HG03575 (cell line): Measurements from ENCODE around the gene DDX3X.
"Not testable (repeated sequence)": the region's sequence is repeated elsewhere in the genome, so short reads cannot be mapped to it uniquely, and the experiment has no call there.

Experiments used
- ATAC-seq: cut with Tn5 transposase; IDR thresholded peaks from one replicate; pipeline ENCODE4 v1.9.1; 2021; ENCODE audit not compliant: unreplicated experiment, insufficient number of reproducible peaks, low FRiP score; ENCODE audit errors: extremely low read depth

Gene DDX3X

GRCh38 chrX:41350976-41351569 is 17.1 kb downstream of the DDX3X start:
- no peak for ATAC-seq

- ATAC-seq = no peak
These were observed 18.0 kb downstream of the DDX3X start for GRCh38 chrX:41351923-41352322.

- no peak for ATAC-seq
These were observed 18.4 kb downstream of the DDX3X start for GRCh38 chrX:41352329-41352838.

- no peak for ATAC-seq
These were observed 20.0 kb downstream of the DDX3X start for GRCh38 chrX:41353985-41354384.

DNA sequence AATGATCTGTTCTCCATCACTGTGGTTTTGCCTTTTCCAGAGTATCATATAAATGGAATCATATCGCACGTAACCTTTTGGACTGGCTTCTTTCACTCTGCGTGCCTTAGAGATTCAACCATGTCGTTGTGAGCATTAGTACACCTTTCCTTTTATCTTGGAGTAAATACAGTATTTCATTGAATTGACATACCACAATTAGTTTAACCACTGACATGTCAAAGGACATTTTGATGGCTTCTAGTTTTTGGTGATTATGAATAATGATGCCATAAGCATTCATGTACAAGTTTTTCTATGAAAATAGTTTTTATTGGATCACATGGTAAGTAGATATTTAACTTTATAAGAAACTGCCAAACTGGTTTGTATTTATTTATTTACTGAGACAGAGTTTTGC is 35.2 kb downstream of the DDX3X start:
- no peak for ATAC-seq

GRCh38 chrX:41371575-41371974 is 37.6 kb downstream of the DDX3X start:
- not testable (repeated sequence) for ATAC-seq

GRCh38 chrX:41373989-41374606 is 40.1 kb downstream of the DDX3X start:
- no peak for ATAC-seq

GRCh38 chrX:41377624-41378023 is 43.7 kb downstream of the DDX3X start:
- ATAC-seq = no peak

DNA sequence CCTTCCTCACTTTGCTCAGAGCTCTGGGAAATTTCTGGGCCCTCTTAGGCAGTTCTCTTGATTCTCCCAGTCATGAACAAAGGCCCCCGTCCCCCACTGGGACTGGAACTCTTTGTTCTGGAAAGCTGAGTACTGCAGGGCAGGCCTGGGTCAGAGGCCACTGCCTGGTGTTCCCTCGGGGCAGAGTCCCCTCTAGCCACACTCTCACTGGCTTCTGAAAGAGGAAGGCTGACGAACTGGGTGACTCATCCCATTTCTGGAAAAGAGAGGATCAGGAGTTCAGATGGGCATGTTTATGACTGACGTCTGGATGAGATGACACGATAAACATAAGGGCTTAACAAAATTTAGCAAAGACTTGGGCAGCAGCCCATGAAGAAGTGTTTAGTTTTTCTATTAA is 47.7 kb downstream of the DDX3X start:
- ATAC-seq = no peak

- ATAC-seq = no peak
These were observed 49.0 kb downstream of the DDX3X start for GRCh38 chrX:41382714-41383645.

GRCh38 chrX:41384051-41384705 is 50.2 kb downstream of the DDX3X start:
- ATAC-seq = no peak

- no peak for ATAC-seq
These were observed 52.4 kb downstream of the DDX3X start for GRCh38 chrX:41386222-41386990.

DNA sequence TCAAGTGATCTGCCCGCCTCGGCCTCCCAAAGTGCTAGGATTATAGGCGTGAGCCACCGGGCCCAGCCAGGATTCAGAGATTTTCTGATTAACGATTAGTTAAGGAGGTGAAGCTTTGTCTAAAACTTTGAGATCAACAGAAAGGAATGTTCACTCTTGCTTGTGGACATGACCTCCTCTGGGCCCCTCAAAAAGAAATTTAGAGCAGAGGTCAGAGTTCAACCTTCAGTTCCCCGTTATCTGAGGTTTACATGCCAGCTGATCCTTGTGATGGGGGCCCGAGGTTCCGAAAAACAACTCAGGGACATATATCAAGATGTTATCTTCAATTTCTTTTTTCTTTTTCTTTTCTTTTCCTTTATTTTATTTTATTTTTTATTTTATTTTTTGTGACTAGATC is 54.6 kb downstream of the DDX3X start:
- ATAC-seq = no peak

- no peak for ATAC-seq
These were observed 55.4 kb downstream of the DDX3X start for GRCh38 chrX:41389311-41389888.

- not testable (repeated sequence) for ATAC-seq
These were observed 56.6 kb downstream of the DDX3X start for GRCh38 chrX:41390576-41390975.

DNA sequence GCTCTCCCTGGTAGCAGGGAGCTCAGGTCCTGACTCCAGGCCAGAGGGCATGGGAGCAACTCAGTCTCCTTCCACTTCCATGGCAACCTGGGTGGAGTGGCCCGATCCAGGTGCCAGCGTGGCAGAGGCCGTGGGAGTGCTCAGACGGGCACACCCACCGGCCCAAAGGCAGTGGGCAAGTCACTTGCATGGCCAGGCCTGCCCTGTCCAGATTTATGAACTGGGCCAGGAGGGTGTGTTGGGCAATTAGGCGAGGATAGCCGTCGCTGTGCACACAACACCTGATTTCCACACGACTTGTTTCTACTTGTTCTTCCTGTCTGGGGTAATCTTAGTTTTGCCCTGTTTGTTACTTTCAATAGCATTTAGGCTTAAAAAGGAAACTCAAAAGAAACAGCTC is 57.6 kb downstream of the DDX3X start:
- ATAC-seq = no peak

DNA sequence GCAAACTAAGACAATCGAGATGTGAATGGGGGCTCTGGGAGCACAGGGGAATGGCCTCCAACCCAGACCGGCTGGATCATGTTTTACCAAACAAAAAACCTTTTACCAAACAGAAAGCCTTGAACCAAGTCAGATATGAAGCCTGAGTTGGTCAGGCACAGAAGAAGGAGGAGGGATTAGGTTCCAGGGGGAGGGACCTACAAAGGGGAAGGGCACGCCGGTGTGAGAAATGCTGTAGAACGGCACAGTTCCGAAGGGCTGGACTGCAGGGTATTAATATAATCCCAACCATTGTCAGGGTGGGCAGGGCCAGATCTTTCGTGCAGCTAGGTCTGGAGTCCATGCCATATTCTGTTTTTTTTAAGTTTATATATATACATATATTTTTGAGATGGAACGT is 60.3 kb downstream of the DDX3X start:
- ATAC-seq = no peak

DNA sequence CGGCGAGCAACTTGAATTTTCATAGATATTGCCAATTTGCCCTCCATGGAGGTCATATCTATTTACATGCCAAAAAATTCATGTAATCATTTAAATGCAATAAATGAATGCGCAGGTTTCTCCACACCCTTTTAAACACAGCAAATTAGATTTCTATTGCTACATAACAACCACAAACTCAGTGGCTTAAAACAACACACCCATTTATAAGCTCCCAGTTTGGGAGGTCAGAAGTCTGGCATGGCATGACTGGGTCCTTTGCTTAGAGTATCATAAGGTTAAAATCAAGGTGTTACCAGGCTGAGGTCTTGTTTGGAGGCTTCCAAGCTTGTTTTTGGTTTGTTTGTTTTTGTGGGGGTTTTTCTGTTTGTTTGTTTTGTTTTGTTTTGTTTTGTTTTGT is 63.3 kb downstream of the DDX3X start:
- no peak for ATAC-seq
